Measurements from ENCODE around the gene LPP. TPM values are rescaled to one million over a fixed set of nuclear protein-coding genes. Genes with fewer than 3 reads are reported as not detected.

Gene LPP
- total RNA-seq, 4 donors from 2014 or later: 56.0 to 65.7 (median 58.1) TPM

DNA sequence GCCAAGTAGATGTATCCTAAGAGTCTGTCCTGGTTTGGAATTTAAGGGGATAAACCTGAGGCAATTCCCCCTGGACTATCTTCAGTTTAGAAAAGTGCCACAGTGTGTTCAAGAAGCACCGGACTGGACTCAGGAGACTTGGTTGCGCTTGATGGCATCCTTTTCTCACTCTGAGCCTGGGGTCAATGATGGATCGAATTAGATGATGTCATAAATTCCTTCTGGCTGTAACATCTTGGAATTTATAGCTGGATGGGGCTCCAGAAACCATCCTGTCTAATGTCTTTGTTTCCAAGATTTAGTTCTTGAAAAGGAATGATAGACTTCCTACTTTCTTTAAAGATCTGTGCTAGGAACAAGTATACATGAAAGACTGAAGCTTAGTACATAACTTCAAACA is 280.6 kb downstream of the LPP start:
- peaks cover 19 to 43% of the 10 kb centered on the region in 2 donors for H3K4me1 ChIP-seq

DNA sequence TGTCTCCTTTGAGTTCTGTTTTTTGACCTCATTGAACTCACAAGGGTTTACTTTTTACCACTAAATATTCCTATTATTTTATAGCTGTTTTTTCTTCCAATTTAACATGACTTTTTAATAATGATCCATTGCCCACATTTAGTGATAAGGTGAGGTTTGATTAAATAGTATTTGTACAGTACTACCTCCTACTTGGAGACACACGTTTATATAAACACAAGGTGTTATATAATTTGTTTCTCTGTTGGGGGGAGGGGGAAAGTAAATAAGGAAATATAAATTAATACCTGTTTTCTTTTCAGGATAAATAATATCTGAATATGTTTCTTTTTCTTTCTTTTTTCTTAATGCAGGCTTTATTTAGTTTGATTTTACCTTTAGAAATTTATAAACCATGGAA is 281.3 kb downstream of the LPP start:
- no peak for DNase-seq
- no peak overlapping the region for H3K4me3 ChIP-seq
- H3K36me3 ChIP-seq: no peaks in the 10 kb centered on the region
- peaks cover 19 to 47% of the 10 kb centered on the region in 2 donors for H3K4me1 ChIP-seq
- TF ChIP-seq POLR2A (IDR thresholded peaks at IDR 0.05): no peak
- TF ChIP-seq, protein P1, sequence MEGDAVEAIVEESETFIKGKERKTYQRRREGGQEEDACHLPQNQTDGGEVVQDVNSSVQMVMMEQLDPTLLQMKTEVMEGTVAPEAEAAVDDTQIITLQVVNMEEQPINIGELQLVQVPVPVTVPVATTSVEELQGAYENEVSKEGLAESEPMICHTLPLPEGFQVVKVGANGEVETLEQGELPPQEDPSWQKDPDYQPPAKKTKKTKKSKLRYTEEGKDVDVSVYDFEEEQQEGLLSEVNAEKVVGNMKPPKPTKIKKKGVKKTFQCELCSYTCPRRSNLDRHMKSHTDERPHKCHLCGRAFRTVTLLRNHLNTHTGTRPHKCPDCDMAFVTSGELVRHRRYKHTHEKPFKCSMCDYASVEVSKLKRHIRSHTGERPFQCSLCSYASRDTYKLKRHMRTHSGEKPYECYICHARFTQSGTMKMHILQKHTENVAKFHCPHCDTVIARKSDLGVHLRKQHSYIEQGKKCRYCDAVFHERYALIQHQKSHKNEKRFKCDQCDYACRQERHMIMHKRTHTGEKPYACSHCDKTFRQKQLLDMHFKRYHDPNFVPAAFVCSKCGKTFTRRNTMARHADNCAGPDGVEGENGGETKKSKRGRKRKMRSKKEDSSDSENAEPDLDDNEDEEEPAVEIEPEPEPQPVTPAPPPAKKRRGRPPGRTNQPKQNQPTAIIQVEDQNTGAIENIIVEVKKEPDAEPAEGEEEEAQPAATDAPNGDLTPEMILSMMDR (IDR thresholded peaks at IDR 0.05 in 4 of 5, conservative IDR thresholded peaks at IDR 0.05 in 1 of 5): no peak
- no peak overlapping the region for H3K27ac ChIP-seq
- H3K27me3 ChIP-seq: no peaks in the 10 kb centered on the region
- ATAC-seq: no peak
- in situ Hi-C loops (cut with MboI; ENCODE audit: low sequenced_read_pairs in 4 of 4) (no loop called here), intact Hi-C loops (cut with DNase I; ENCODE audit: low total_unique reads) (no loop called here)
- H3K9me3 ChIP-seq: no peaks in the 10 kb centered on the region

More for the DNA sequence above, 280.6 kb downstream of the LPP start:
- Histone ChIP-seq H3K4me3 (no peak overlapping the region), H3K27ac (no peak overlapping the region), H3K36me3 (no peaks in the 10 kb centered on the region), H3K27me3 (no peaks in the 10 kb centered on the region), H3K9me3 (no peaks in the 10 kb centered on the region)
- intact Hi-C loops (cut with DNase I; ENCODE audit: low total_unique reads): no loop called here
- no peak for TF ChIP-seq POLR2A (IDR thresholded peaks at IDR 0.05)
- TF ChIP-seq, protein P1 (IDR thresholded peaks at IDR 0.05 in 4 of 5, conservative IDR thresholded peaks at IDR 0.05 in 1 of 5): no peak
- no peak for ATAC-seq
- in situ Hi-C loops (cut with MboI; ENCODE audit: low sequenced_read_pairs in 4 of 4): no loop called here
- no peak for DNase-seq

DNA sequence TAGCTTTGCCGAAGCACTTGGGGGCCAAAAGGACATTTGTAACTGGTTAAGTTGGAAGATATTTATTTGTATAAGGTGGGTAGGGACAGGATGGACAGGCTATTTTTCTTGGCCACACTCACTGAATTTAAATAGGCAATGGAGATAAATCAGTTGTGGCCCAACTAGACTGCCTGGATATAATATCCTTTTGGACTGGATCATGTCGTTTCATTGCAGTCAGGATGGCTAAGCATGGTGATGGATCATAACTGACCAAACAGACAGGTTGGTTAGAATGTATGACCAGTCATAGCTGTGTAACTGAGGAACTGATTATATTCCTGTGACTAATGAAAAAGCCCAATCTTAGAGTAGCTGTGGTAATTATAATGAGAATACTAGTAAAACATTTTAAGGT is 284.0 kb downstream of the LPP start:
- no peak for ATAC-seq
- no peak for DNase-seq
- TF ChIP-seq, protein P1 (IDR thresholded peaks at IDR 0.05 in 4 of 5, conservative IDR thresholded peaks at IDR 0.05 in 1 of 5): no peak
- TF ChIP-seq POLR2A (IDR thresholded peaks at IDR 0.05): no peak
- Histone ChIP-seq H3K27ac (no peak overlapping the region), H3K4me3 (no peak overlapping the region), H3K36me3 (no peaks in the 10 kb centered on the region), H3K9me3 (no peaks in the 10 kb centered on the region), H3K4me1 (peaks cover 12 to 31% of the 10 kb centered on the region in 2 donors), H3K27me3 (no peaks in the 10 kb centered on the region)
- intact Hi-C loops (cut with DNase I; ENCODE audit: low total_unique reads): no loop called here
- in situ Hi-C loops (cut with MboI; ENCODE audit: low sequenced_read_pairs in 4 of 4): no loop called here

DNA sequence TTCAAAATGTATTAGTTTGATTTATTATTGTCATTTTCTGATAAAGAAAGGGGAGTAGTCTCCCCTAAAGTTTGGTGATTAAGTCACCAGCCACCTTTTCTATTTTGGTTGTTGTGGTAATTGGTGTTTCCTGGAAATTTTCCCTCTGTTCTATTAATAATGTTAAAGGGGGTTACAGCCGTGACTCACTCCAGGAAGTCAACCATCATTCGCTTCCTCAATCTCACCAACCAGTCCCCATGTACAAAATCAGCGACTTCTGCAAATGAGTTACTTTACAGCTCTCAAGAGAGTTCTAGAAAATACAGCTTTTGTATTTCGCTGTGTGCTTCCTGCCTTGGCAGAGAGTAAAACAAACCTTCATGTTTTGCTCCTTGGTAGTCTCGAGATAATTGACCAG is 285.1 kb downstream of the LPP start:
- peaks cover 12 to 22% of the 10 kb centered on the region in 2 donors for H3K4me1 ChIP-seq
- no peaks in the 10 kb centered on the region for H3K36me3 ChIP-seq
- H3K9me3 ChIP-seq: no peaks in the 10 kb centered on the region
- intact Hi-C loops (cut with DNase I; ENCODE audit: low total_unique reads): no loop called here
- in situ Hi-C loops (cut with MboI; ENCODE audit: low sequenced_read_pairs in 4 of 4): no loop called here
- no peak for TF ChIP-seq POLR2A (IDR thresholded peaks at IDR 0.05)
- TF ChIP-seq, protein P1 (IDR thresholded peaks at IDR 0.05 in 4 of 5, conservative IDR thresholded peaks at IDR 0.05 in 1 of 5): no peak
- H3K4me3 ChIP-seq: no peak overlapping the region
- H3K27me3 ChIP-seq: no peaks in the 10 kb centered on the region
- DNase-seq: no peak
- peak overlapping the region; percentile 0 to 43 (median 20) for H3K27ac ChIP-seq
- peak in 1 of 2 donors; percentile 48 for ATAC-seq

DNA sequence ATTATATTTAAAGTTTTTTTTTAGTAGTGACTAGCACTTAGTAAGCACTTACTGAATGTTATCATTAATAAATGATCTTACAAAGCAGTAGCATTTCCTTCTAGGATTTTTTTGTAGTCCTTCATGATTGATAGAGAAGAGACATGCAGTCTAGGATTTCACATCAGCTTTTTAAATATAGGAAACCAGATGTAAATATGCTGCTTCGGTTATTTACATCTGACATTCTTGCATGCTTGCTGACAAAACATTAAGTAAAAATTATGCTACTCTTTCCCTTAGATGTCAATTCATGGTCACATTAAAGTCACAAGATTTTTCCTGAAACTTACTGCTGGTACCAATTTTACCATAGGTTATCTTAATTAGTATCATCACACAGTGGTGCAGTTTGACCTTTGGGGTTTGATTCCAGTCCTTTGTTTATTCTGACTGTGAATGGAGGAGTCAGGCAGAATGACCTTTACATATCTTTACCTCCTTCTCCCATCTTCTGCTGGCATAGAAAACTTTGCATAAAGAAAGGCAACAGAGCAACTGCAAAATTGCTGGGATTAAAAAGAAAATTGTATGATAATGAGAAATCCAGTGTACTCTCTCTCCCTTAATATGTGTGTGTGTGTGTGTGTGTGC is 286.5 kb downstream of the LPP start:
- H3K4me3 ChIP-seq: no peak overlapping the region
- in situ Hi-C loops (cut with MboI; ENCODE audit: low sequenced_read_pairs in 4 of 4) (no loop called here), intact Hi-C loops (cut with DNase I; ENCODE audit: low total_unique reads) (no loop called here)
- H3K27me3 ChIP-seq: no peaks in the 10 kb centered on the region
- peaks cover 12 to 22% of the 10 kb centered on the region in 2 donors for H3K4me1 ChIP-seq
- no peak for TF ChIP-seq POLR2A (IDR thresholded peaks at IDR 0.05)
- TF ChIP-seq, protein P1 (IDR thresholded peaks at IDR 0.05 in 4 of 5, conservative IDR thresholded peaks at IDR 0.05 in 1 of 5): no peak
- DNase-seq: no peak
- H3K36me3 ChIP-seq: no peaks in the 10 kb centered on the region
- H3K9me3 ChIP-seq: no peaks in the 10 kb centered on the region
- H3K27ac ChIP-seq: no peak overlapping the region
- no peak for ATAC-seq

All from gastrocnemius medialis (tissue), 4 donors.